ENCODE results near the gene SLCO1B1. TPM values are rescaled to one million over a fixed set of nuclear protein-coding genes. Genes with fewer than 3 reads are reported as not detected.
A peak's percentile ranks its signal among the peaks of the same experiment; 100 is the strongest.

SLCO1B1 gene
- total and polyA plus RNA-seq, 2 of the 8 experiments (the other 6 are each of a cell fraction or from before 2014, with no cell fraction given): 0.13 TPM; not detected in 1

- ChIA-PET CTCF (ENCODE audit: partially characterized antibody) (no interaction called here), POLR2A (ENCODE audit: partially characterized antibody) (no interaction called here)
- no peak overlapping the region for H4K8ac ChIP-seq (ENCODE audit: extremely low read depth, insufficient read depth, low read length)
- H3K14ac ChIP-seq (ENCODE audit: insufficient read length): no peak overlapping the region
- no peaks in the 10 kb centered on the region for H3K79me1 ChIP-seq (ENCODE audit: low read depth, low read length)
- peaks cover 0 to 5% (median 0%) of the 10 kb centered on the region in 4 experiments; a peak in 3 of 7 replicates for H3K4me1 ChIP-seq (replicated peaks in 1 of 4; ENCODE audit: control insufficient read depth in 3 of 4, insufficient read depth in 4 of 4, low read length in 3 of 4)
- no peak overlapping the region for H4K91ac ChIP-seq (replicated peaks; ENCODE audit: insufficient read length, low read length)
- TF ChIP-seq CTCF (IDR thresholded peaks at IDR 0.05; ENCODE audit: control extremely low read depth in 1 of 3, insufficient read depth in 1 of 3, low read depth in 1 of 3, low read length in 3 of 3) (peak; percentile 47 to 87 (median 85)), RAD21 (IDR thresholded peaks at IDR 0.05 in 1 of 2, conservative IDR thresholded peaks at IDR 0.05 in 1 of 2; ENCODE audit: low read depth in 2 of 2, low read length in 2 of 2) (peak; percentile 95), CHD2 (IDR thresholded peaks at IDR 0.05; ENCODE audit: low read length) (no peak), EZH2 (IDR thresholded peaks at IDR 0.05; ENCODE audit: low read depth, low read length, severe bottlenecking) (no peak), YY1 (IDR thresholded peaks at IDR 0.05; ENCODE audit: low read depth, low read length) (no peak)
- no peak overlapping the region for H2AK5ac ChIP-seq (ENCODE audit: low read depth, low read length)
- no peak overlapping the region for H3K4me2 ChIP-seq (ENCODE audit: insufficient read depth in 1 of 2, low read depth in 2 of 2, low read length in 2 of 2)
- H2AFZ ChIP-seq (ENCODE audit: low read length): no peak overlapping the region
- no peak overlapping the region for H3K4ac ChIP-seq (replicated peaks; ENCODE audit: insufficient read length, low read depth, low read length)
- no peak overlapping the region for H2BK15ac ChIP-seq (ENCODE audit: low read length)
- no peaks in the 10 kb centered on the region for H3K23me2 ChIP-seq (ENCODE audit: low read depth, low read length)
- H2BK20ac ChIP-seq (ENCODE audit: low read length): no peak overlapping the region
- H2BK5ac ChIP-seq (ENCODE audit: low read depth, low read length): no peak overlapping the region
- H3K36me3 ChIP-seq (ENCODE audit: control insufficient read depth in 2 of 4, insufficient read depth in 4 of 4, low read length in 3 of 4): no peaks in the 10 kb centered on the region
- H3K79me2 ChIP-seq (ENCODE audit: control insufficient read depth in 1 of 2, insufficient read depth in 2 of 2, low read length in 2 of 2): no peaks in the 10 kb centered on the region
- 33% methylated on average over 3 of the region's 3 CpGs; no CpG with 5 or more reads in 1 of the 2 experiments for WGBS, 2 experiments (ENCODE audit: extremely low coverage in 1 of 2, insufficient coverage in 1 of 2, insufficient read length in 1 of 2, insufficient replicate concordance in 2 of 2, low coverage in 1 of 2, low lambda C conversion rate in 2 of 2, missing lambda C conversion rate in 1 of 2)
- H4K20me1 ChIP-seq (replicated peaks in 1 of 2; ENCODE audit: control insufficient read depth in 1 of 2, insufficient read depth in 2 of 2, low read length in 2 of 2): no peaks in the 10 kb centered on the region
- no peaks in the 10 kb centered on the region for H3K27me3 ChIP-seq (replicated peaks in 1 of 4; ENCODE audit: control insufficient read depth in 3 of 4, extremely low read depth in 1 of 4, insufficient read depth in 3 of 4, low read length in 3 of 4)
- no peaks in the 10 kb centered on the region for H3K9me3 ChIP-seq (ENCODE audit: insufficient read depth in 2 of 2, low read depth in 1 of 2, low read length in 1 of 2)
- no peak overlapping the region for H3K56ac ChIP-seq (replicated peaks; ENCODE audit: insufficient read length, low read depth, low read length)
- peak; percentile 68 for FAIRE-seq
- no peak overlapping the region for H3K9ac ChIP-seq (replicated peaks in 1 of 4; ENCODE audit: extremely low read depth in 1 of 4, low read depth in 3 of 4, low read length in 3 of 4)
- no peak overlapping the region for H4K5ac ChIP-seq (ENCODE audit: insufficient read length, low read depth, low read length)
- H3K4me3 ChIP-seq (ENCODE audit: extremely low read depth in 1 of 4, insufficient read depth in 2 of 4, low read depth in 3 of 4, low read length in 4 of 4): no peak overlapping the region
- H3K27ac ChIP-seq (ENCODE audit: low read depth, low read length): no peak overlapping the region
- DNase-seq (ENCODE audit: low read depth in 1 of 2, low spot score in 2 of 2): peak; percentile 73 to 89
- no peak overlapping the region for H3K18ac ChIP-seq (ENCODE audit: extremely low read depth, low read length)
- H2BK12ac ChIP-seq (ENCODE audit: low read depth, low read length): no peak overlapping the region
- H3K23ac ChIP-seq (ENCODE audit: insufficient read length): no peak overlapping the region
- H2BK120ac ChIP-seq (replicated peaks; ENCODE audit: low read depth, low read length): no peak overlapping the region
These were observed 39.0 kb downstream of the SLCO1B1 start for GRCh38 chr12:21169878-21170472.

Measured in H1 (cell line).